ENCODE measurements around the gene TEX2.

- TF ChIP-seq CTCF (IDR thresholded peaks at IDR 0.05) (no peak), POLR2A (IDR thresholded peaks at IDR 0.05) (no peak), POLR2AphosphoS5 (IDR thresholded peaks at IDR 0.05) (no peak)
Observed at GRCh38 chr17:64146418-64147109, 116.5 kb downstream of the TEX2 start.
